ENCODE measurements around the gene SDF4. TPM values are rescaled to one million over a fixed set of nuclear protein-coding genes. Genes with fewer than 3 reads are reported as not detected.

Gene SDF4
- total RNA-seq, 1 experiment from 2014 or later: 87.1 TPM

- Histone ChIP-seq H3K9me3 (replicated peaks) (no peaks in the 10 kb centered on the region), H3K36me3 (no peaks in the 10 kb centered on the region), H3K27me3 (peaks cover 81% of the 10 kb centered on the region), H3K27ac (no peak overlapping the region), H3K4me3 (no peak overlapping the region), H3K4me1 (no peaks in the 10 kb centered on the region; the same call in 1 of the 2 replicates)
- DNase-seq: no peak
Measured at GRCh38 chr1:1173061-1173792, 58.6 kb downstream of the SDF4 start.

GRCh38 chr1:1171546-1172340, 60.1 kb downstream of the SDF4 start:
- H3K4me1 ChIP-seq: no peaks in the 10 kb centered on the region; the same call in 1 of the 2 replicates
- no peak overlapping the region for H3K4me3 ChIP-seq
- no peaks in the 10 kb centered on the region for H3K9me3 ChIP-seq (replicated peaks)
- H3K27ac ChIP-seq: no peak overlapping the region
- H3K27me3 ChIP-seq: peaks cover 80% of the 10 kb centered on the region
- H3K36me3 ChIP-seq: no peaks in the 10 kb centered on the region
- DNase-seq: no peak

- H3K27me3 ChIP-seq: peaks cover 78% of the 10 kb centered on the region
- peaks cover under 1% of the 10 kb centered on the region for H3K4me1 ChIP-seq
- H3K27ac ChIP-seq: no peak overlapping the region
- no peak for DNase-seq
- no peaks in the 10 kb centered on the region for H3K9me3 ChIP-seq (replicated peaks)
- H3K4me3 ChIP-seq: no peak overlapping the region
- H3K36me3 ChIP-seq: no peaks in the 10 kb centered on the region
Measured at GRCh38 chr1:1171161-1171545, 60.6 kb downstream of the SDF4 start.

- peaks cover 85% of the 10 kb centered on the region for H3K27me3 ChIP-seq
- no peaks in the 10 kb centered on the region for H3K36me3 ChIP-seq
- no peak overlapping the region for H3K27ac ChIP-seq
- no peak overlapping the region for H3K4me3 ChIP-seq
- peaks cover 7% of the 10 kb centered on the region for H3K4me1 ChIP-seq
- no peaks in the 10 kb centered on the region for H3K9me3 ChIP-seq (replicated peaks)
- DNase-seq: no peak
Measured at GRCh38 chr1:1170215-1171091, 61.3 kb downstream of the SDF4 start.

- no peaks in the 10 kb centered on the region for H3K9me3 ChIP-seq (replicated peaks)
- H3K36me3 ChIP-seq: no peaks in the 10 kb centered on the region
- H3K4me3 ChIP-seq: no peak overlapping the region
- no peak overlapping the region for H3K27ac ChIP-seq
- H3K27me3 ChIP-seq: peaks cover 91% of the 10 kb centered on the region
- peaks cover 11% of the 10 kb centered on the region for H3K4me1 ChIP-seq
- DNase-seq: no peak
Measured at GRCh38 chr1:1169429-1170214, 62.2 kb downstream of the SDF4 start.

- Histone ChIP-seq H3K27ac (no peak overlapping the region), H3K27me3 (peaks cover 90% of the 10 kb centered on the region), H3K36me3 (no peaks in the 10 kb centered on the region), H3K4me3 (no peak overlapping the region), H3K4me1 (peaks cover 11% of the 10 kb centered on the region), H3K9me3 (replicated peaks) (no peaks in the 10 kb centered on the region)
- DNase-seq: no peak
Measured at GRCh38 chr1:1168451-1169411, 63.1 kb downstream of the SDF4 start.

- Histone ChIP-seq H3K4me1 (peaks cover 11% of the 10 kb centered on the region), H3K9me3 (replicated peaks) (no peaks in the 10 kb centered on the region), H3K27ac (no peak overlapping the region), H3K27me3 (peaks cover 82% of the 10 kb centered on the region), H3K36me3 (no peaks in the 10 kb centered on the region), H3K4me3 (no peak overlapping the region)
- no peak for DNase-seq
Measured at GRCh38 chr1:1167841-1168450, 63.9 kb downstream of the SDF4 start.

- H3K27ac ChIP-seq: no peak overlapping the region
- no peak for DNase-seq
- no peaks in the 10 kb centered on the region for H3K36me3 ChIP-seq
- peaks cover 11% of the 10 kb centered on the region for H3K4me1 ChIP-seq
- H3K9me3 ChIP-seq (replicated peaks): no peaks in the 10 kb centered on the region
- peaks cover 79% of the 10 kb centered on the region for H3K27me3 ChIP-seq
- no peak overlapping the region for H3K4me3 ChIP-seq
Measured at GRCh38 chr1:1167398-1167821, 64.4 kb downstream of the SDF4 start.

Other genes with a start within 250 kb of the SDF4 start
- gene PERM1, start 249.9 kb downstream of the SDF4 start, total RNA-seq (2014; rRNA removed; shearing (Covaris generic)): 0.13 TPM in 1 of 2 replicates, not detected in the other
- gene HES4, start 231.9 kb downstream of the SDF4 start, total RNA-seq (2014; rRNA removed; shearing (Covaris generic)): 15.3 and 15.9 TPM in 2 replicates
- 5.1 and 12.6 TPM in 2 replicates for gene ISG15, start 218.5 kb downstream of the SDF4 start, total RNA-seq (2014; rRNA removed; shearing (Covaris generic))
- 10.4 and 13.7 TPM in 2 replicates for gene AGRN, start 211.9 kb downstream of the SDF4 start, total RNA-seq (2014; rRNA removed; shearing (Covaris generic))
- gene RNF223, start 157.7 kb downstream of the SDF4 start, total RNA-seq (2014; rRNA removed; shearing (Covaris generic)): not detected in 2 replicates
- 19.9 and 20.8 TPM in 2 replicates for gene C1orf159, start 115.9 kb downstream of the SDF4 start, total RNA-seq (2014; rRNA removed; shearing (Covaris generic))
- gene TTLL10, start 58.1 kb downstream of the SDF4 start, total RNA-seq (2014; rRNA removed; shearing (Covaris generic)): 0.42 and 0.73 TPM in 2 replicates
- 0.33 and 0.93 TPM in 2 replicates for gene TNFRSF18, start 25.4 kb downstream of the SDF4 start, total RNA-seq (2014; rRNA removed; shearing (Covaris generic))
- 2.8 and 4.7 TPM in 2 replicates for gene TNFRSF4, start 17.8 kb downstream of the SDF4 start, total RNA-seq (2014; rRNA removed; shearing (Covaris generic))
- 32.4 and 33.4 TPM in 2 replicates for gene B3GALT6, start 236 bp upstream of the SDF4 start, total RNA-seq (2014; rRNA removed; shearing (Covaris generic))
- 0.30 TPM in 1 of 2 replicates, not detected in the other for gene C1QTNF12, start 14.7 kb upstream of the SDF4 start, total RNA-seq (2014; rRNA removed; shearing (Covaris generic))
- 109 and 115 TPM in 2 replicates for gene UBE2J2, start 41.9 kb upstream of the SDF4 start, total RNA-seq (2014; rRNA removed; shearing (Covaris generic))
- gene SCNN1D, start 48.4 kb upstream of the SDF4 start, total RNA-seq (2014; rRNA removed; shearing (Covaris generic)): 1.1 and 2.2 TPM in 2 replicates
- 18.7 and 27.4 TPM in 2 replicates for gene ACAP3, start 75.9 kb upstream of the SDF4 start, total RNA-seq (2014; rRNA removed; shearing (Covaris generic))
- gene PUSL1, start 76.6 kb upstream of the SDF4 start, total RNA-seq (2014; rRNA removed; shearing (Covaris generic)): 23.9 and 25.3 TPM in 2 replicates
- gene INTS11, start 92.7 kb upstream of the SDF4 start, total RNA-seq (2014; rRNA removed; shearing (Covaris generic)): 66.0 and 78.7 TPM in 2 replicates
- gene CPTP, start 92.8 kb upstream of the SDF4 start, total RNA-seq (2014; rRNA removed; shearing (Covaris generic)): 22.1 and 22.3 TPM in 2 replicates
- gene TAS1R3, start 99.3 kb upstream of the SDF4 start, total RNA-seq (2014; rRNA removed; shearing (Covaris generic)): 0.15 and 0.47 TPM in 2 replicates
- 45.8 and 52.5 TPM in 2 replicates for gene DVL1, start 117.4 kb upstream of the SDF4 start, total RNA-seq (2014; rRNA removed; shearing (Covaris generic))
- gene MXRA8, start 126.6 kb upstream of the SDF4 start, total RNA-seq (2014; rRNA removed; shearing (Covaris generic)): 11.3 and 13.8 TPM in 2 replicates
- gene AURKAIP1, start 143.2 kb upstream of the SDF4 start, total RNA-seq (2014; rRNA removed; shearing (Covaris generic)): 177 and 208 TPM in 2 replicates
- 124 and 196 TPM in 2 replicates for gene CCNL2, start 167.3 kb upstream of the SDF4 start, total RNA-seq (2014; rRNA removed; shearing (Covaris generic))
- 229 and 236 TPM in 2 replicates for gene MRPL20, start 175.3 kb upstream of the SDF4 start, total RNA-seq (2014; rRNA removed; shearing (Covaris generic))
- 6.1 and 6.2 TPM in 2 replicates for gene ANKRD65, start 189.3 kb upstream of the SDF4 start, total RNA-seq (2014; rRNA removed; shearing (Covaris generic))
- gene VWA1, start 203.7 kb upstream of the SDF4 start, total RNA-seq (2014; rRNA removed; shearing (Covaris generic)): 0.58 and 3.3 TPM in 2 replicates
- 0.20 TPM in 1 of 2 replicates, not detected in the other for gene ATAD3C, start 217.7 kb upstream of the SDF4 start, total RNA-seq (2014; rRNA removed; shearing (Covaris generic))
- 53.1 and 55.5 TPM in 2 replicates for gene ATAD3B, start 239.8 kb upstream of the SDF4 start, total RNA-seq (2014; rRNA removed; shearing (Covaris generic))